Gastrocnemius medialis (tissue), 4 donors: ENCODE results near the gene TAP1.

ENCODE experiments used
- CTCF ChIP-seq, 5 experiments: fragments of 450-650 bp in 3 of 5; fragments of 200-600 bp in 2 of 5; sonication (generic) in 2 of 5; IDR thresholded peaks in 4 of 5; conservative IDR thresholded peaks in 1 of 5; 1 replicate in 4 of 5; 2 replicates in 1 of 5; pipeline ENCODE4 v1.5.1; 2016 to 2019; ENCODE audit warnings: antibody characterized with exemption in 5 of 5, mild to moderate bottlenecking in 3 of 5, moderate library complexity in 3 of 5
- POLR2A ChIP-seq, 2 donors: fragments of 450-650 bp; IDR thresholded peaks; one replicate each; pipeline ENCODE4 v1.6.1; 2017; ENCODE audit warnings: antibody characterized with exemption in 2 of 2, mild to moderate bottlenecking in 2 of 2, moderate library complexity in 2 of 2

DNA sequence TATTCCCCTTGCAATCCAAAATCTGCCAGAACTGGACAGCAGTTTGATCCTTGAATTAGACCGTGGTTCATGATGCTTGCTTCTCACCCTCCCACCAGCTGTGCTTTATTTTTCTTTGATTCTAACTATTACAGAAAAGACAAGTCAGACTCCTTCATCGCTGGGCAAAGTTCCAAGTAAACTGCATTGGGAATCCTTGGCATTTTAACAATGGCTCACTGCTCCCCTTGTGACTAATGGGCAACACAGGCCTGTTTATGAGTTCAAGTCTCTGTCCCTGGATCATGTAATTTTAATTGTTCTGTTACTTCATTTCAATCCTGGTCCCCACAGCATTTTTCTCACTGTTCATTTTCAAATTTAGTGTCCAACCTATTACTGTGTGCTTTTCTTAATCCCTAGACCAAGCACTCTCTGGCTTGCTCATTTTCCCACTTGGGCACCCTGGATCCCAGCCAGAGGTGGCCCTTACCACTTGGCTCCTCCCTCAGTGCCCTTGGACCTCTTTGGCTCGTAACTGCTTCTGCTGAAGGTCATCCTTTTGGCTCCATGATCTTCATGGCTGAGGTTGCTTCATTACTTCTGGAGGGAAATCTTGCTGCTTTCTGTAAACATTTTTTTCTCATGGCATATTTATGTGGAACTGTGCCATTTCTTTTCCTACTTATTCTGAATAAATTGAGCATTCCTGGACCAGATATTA is 33.3 kb upstream of the TAP1 start:
- TF ChIP-seq CTCF (IDR thresholded peaks at IDR 0.05 in 4 of 5, conservative IDR thresholded peaks at IDR 0.05 in 1 of 5) (no peak), POLR2A (IDR thresholded peaks at IDR 0.05) (no peak)
